Measurements from ENCODE around the gene PRAMEF20.
"Not testable (repeated sequence)": the region's sequence is repeated elsewhere in the genome, so short reads cannot be mapped to it uniquely, and the experiment has no call there.

DNA sequence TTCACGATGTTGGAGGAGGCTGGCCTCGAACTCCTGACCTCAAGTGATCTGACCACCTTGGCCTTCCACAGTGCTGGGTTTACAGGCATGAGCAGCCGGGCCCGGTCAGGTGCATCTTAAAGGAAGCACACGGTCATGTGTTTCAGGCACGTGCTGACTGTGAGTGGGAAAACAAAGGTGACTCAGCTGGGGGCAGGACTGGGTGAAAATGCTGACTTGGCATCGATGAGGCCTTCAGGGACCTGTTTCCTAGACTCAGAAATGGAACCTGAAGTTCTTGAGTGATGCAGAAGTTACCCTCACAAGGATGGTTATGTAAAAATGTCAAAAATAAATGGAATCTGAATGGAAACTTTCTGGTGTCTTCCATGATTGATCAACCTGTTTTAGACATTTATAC, 17.2 kb upstream of the PRAMEF20 start:
- not testable (repeated sequence) for TF ChIP-seq YY1 (IDR thresholded peaks at IDR 0.05; ENCODE audit: insufficient read depth, insufficient read length); SUZ12 (IDR thresholded peaks at IDR 0.05; ENCODE audit: extremely low read depth, insufficient read depth, insufficient read length); ZNF274 (IDR thresholded peaks at IDR 0.05; ENCODE audit: low read depth, low read length)

Data from NT2/D1 (cell line).